Loucy (cell line): ENCODE data around the gene CPNE6.

Experiments used
- H2AFZ ChIP-seq: fragments of 200-600 bp; sonication (generic); 2 replicates; pipeline ENCODE4 v1.6.0; 2016; ENCODE audit warnings: antibody characterized with exemption, mild to moderate bottlenecking, low read length, moderate library complexity
- H3F3A ChIP-seq: fragments of 200-600 bp; 2 replicates; pipeline ENCODE4 v1.6.0; 2016; ENCODE audit warnings: antibody characterized with exemption, low read depth, mild to moderate bottlenecking
- H3K27me3 ChIP-seq: fragments of 200-600 bp; sonication (generic); 2 replicates; pipeline ENCODE4 v1.6.1; 2014; ENCODE audit warnings: low read length, mild to moderate bottlenecking; ENCODE audit not compliant: insufficient read depth, poor library complexity, severe bottlenecking
- H3K36me3 ChIP-seq: fragments of 200-600 bp; sonication (generic); 2 replicates; pipeline ENCODE4 v1.6.1; 2016; ENCODE audit warnings: low read length; ENCODE audit not compliant: insufficient read depth
- H3K4me1 ChIP-seq: fragments of 200-600 bp; sonication (generic); 2 replicates; pipeline ENCODE4 v1.5.1; 2014; ENCODE audit warnings: low read length, mild to moderate bottlenecking; ENCODE audit not compliant: insufficient read depth, poor library complexity, severe bottlenecking
- H3K4me2 ChIP-seq: fragments of 200-600 bp; sonication (generic); 2 replicates; pipeline ENCODE4 v1.6.0; 2014; ENCODE audit warnings: antibody characterized with exemption, low read length, low read depth, mild to moderate bottlenecking; ENCODE audit not compliant: poor library complexity, severe bottlenecking
- H3K4me3 ChIP-seq: fragments of 200-600 bp; sonication (generic); 2 replicates; pipeline ENCODE4 v1.5.1; 2014; ENCODE audit warnings: low read length, mild to moderate bottlenecking, mixed read lengths; ENCODE audit not compliant: poor library complexity, severe bottlenecking
- H3K79me2 ChIP-seq: fragments of 200-600 bp; sonication (generic); 2 replicates; pipeline ENCODE4 v1.6.1; 2014; ENCODE audit warnings: low read length; ENCODE audit not compliant: insufficient read depth
- H3K9ac ChIP-seq: fragments of 200-600 bp; sonication (generic); 2 replicates; pipeline ENCODE4 v1.6.0; 2014; ENCODE audit warnings: mild to moderate bottlenecking, low read depth, low read length, moderate library complexity; ENCODE audit not compliant: poor library complexity, severe bottlenecking
- H3K9me2 ChIP-seq: fragments of 200-600 bp; sonication (generic); replicated peaks from 2 replicates; pipeline ENCODE4 v1.6.1; 2016; ENCODE audit warnings: low read depth, low read length, mixed read lengths
- H3K9me3 ChIP-seq: fragments of 200-600 bp; sonication (generic); 2 replicates; pipeline ENCODE4 v1.6.1; 2014; ENCODE audit warnings: mild to moderate bottlenecking, antibody characterized with exemption, low read length, low read depth; ENCODE audit not compliant: insufficient read depth
- H4K20me1 ChIP-seq: fragments of 200-600 bp; sonication (generic); 2 replicates; pipeline ENCODE4 v1.6.0; 2014; ENCODE audit warnings: antibody characterized with exemption, low read length, mild to moderate bottlenecking; ENCODE audit not compliant: insufficient read depth, poor library complexity, severe bottlenecking
- EZH2phosphoT487 ChIP-seq: fragments of 200-600 bp; IDR thresholded peaks from 2 replicates; pipeline ENCODE4 v1.6.1; 2018; ENCODE audit warnings: antibody characterized with exemption, mild to moderate bottlenecking, moderate library complexity, borderline replicate concordance
- TF ChIP-seq, protein P1 (sequence below): fragments of 200-600 bp; sonication (generic); conservative IDR thresholded peaks from 2 replicates; pipeline ENCODE4 v1.5.1; 2014; ENCODE audit warnings: mild to moderate bottlenecking, antibody characterized with exemption, low read length

The CPNE6 gene

GRCh38 chr14:24070285-24071143 is 848 bp upstream of the CPNE6 start:
- H3K79me2 ChIP-seq: no peaks in the 10 kb centered on the region
- H3K27me3 ChIP-seq: no peaks in the 10 kb centered on the region
- TF ChIP-seq EZH2phosphoT487: no peak
- TF ChIP-seq, protein P1, sequence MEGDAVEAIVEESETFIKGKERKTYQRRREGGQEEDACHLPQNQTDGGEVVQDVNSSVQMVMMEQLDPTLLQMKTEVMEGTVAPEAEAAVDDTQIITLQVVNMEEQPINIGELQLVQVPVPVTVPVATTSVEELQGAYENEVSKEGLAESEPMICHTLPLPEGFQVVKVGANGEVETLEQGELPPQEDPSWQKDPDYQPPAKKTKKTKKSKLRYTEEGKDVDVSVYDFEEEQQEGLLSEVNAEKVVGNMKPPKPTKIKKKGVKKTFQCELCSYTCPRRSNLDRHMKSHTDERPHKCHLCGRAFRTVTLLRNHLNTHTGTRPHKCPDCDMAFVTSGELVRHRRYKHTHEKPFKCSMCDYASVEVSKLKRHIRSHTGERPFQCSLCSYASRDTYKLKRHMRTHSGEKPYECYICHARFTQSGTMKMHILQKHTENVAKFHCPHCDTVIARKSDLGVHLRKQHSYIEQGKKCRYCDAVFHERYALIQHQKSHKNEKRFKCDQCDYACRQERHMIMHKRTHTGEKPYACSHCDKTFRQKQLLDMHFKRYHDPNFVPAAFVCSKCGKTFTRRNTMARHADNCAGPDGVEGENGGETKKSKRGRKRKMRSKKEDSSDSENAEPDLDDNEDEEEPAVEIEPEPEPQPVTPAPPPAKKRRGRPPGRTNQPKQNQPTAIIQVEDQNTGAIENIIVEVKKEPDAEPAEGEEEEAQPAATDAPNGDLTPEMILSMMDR: no peak
- no peaks in the 10 kb centered on the region for H3K9me2 ChIP-seq
- H3K9ac ChIP-seq: no peak overlapping the region
- no peaks in the 10 kb centered on the region for H3F3A ChIP-seq
- H3K4me3 ChIP-seq: no peak overlapping the region
- H4K20me1 ChIP-seq: no peaks in the 10 kb centered on the region
- H3K9me3 ChIP-seq: no peaks in the 10 kb centered on the region
- H3K4me2 ChIP-seq: no peak overlapping the region
- no peak overlapping the region for H2AFZ ChIP-seq
- no peaks in the 10 kb centered on the region for H3K4me1 ChIP-seq
- H3K36me3 ChIP-seq: no peaks in the 10 kb centered on the region

DNA sequence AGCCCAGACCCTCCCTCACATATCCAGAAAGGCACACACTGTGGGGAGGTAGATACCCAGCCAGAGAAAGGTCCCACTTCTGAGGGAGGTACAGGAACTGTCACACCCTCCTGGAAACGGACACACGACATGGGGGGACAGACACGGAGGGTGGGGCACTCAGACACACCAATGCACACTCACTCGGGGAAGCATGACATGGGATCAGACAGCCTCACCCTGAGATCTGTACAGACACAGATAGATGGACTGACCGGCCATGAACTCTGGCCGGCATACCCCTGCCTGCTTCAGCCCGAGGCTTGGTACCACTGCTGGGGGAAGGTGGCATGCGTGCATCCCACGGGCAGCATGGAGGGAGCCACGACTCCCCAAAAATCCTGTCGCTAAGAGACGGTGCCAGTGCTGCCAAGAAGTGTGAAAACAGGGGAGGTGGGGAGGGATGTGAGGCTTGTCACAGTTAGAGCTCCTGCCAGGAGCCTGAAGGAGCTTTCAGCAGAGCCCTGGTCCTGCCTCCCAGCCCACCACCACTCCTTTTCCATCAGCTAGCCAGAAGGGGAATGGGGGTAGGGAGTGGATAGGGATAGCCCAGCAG is 571 bp downstream of the CPNE6 start:
- Histone ChIP-seq H3K4me2 (no peak overlapping the region), H3K36me3 (no peaks in the 10 kb centered on the region), H4K20me1 (no peaks in the 10 kb centered on the region), H3K9ac (no peak overlapping the region), H2AFZ (no peak overlapping the region), H3F3A (no peaks in the 10 kb centered on the region), H3K9me2 (no peaks in the 10 kb centered on the region), H3K4me1 (no peaks in the 10 kb centered on the region), H3K27me3 (no peaks in the 10 kb centered on the region), H3K9me3 (no peaks in the 10 kb centered on the region), H3K79me2 (no peaks in the 10 kb centered on the region), H3K4me3 (no peak overlapping the region)
- TF ChIP-seq, protein P1: no peak
- no peak for TF ChIP-seq EZH2phosphoT487

DNA sequence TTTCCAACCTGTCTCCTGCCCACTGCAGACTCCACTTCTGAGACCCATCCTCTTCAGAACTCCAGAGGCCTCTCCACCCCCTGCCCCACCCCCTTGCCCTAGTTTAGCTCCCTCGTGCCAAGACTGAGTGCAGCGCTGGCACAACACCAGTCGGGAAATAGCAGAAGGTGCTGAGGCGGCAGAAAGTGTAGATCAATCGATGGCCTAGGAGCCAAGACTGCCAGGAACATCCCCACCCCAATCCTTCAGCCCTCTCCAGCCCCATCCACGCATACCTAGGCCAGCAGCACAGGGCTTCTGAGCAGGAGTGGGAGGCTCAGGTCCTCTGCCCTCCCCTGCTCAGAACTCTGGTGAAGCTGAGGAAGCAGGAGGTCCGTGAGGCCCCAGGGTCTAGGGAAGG is 1.1 kb downstream of the CPNE6 start:
- Histone ChIP-seq H3F3A (no peaks in the 10 kb centered on the region), H3K9me2 (no peaks in the 10 kb centered on the region), H3K9me3 (no peaks in the 10 kb centered on the region), H3K36me3 (no peaks in the 10 kb centered on the region), H2AFZ (no peak overlapping the region), H3K27me3 (no peaks in the 10 kb centered on the region), H3K4me3 (no peak overlapping the region), H3K9ac (no peak overlapping the region), H4K20me1 (no peaks in the 10 kb centered on the region), H3K4me1 (no peaks in the 10 kb centered on the region), H3K79me2 (no peaks in the 10 kb centered on the region), H3K4me2 (no peak overlapping the region)
- TF ChIP-seq, protein P1: no peak
- TF ChIP-seq EZH2phosphoT487: no peak
